Stimulated activated CD4-positive, alpha-beta T cell treated with anti-CD3 and anti-CD28 coated beads, Interleukin-12 subunit alpha, Interleukin-12 subunit beta, amount 100 ng/mL, for 48 hours (primary cell): Measurements from ENCODE around the gene R3HDM2.

Experiments
- DNase-seq, 3 donors: peaks; one replicate each; pipeline ENCODE4 v3.0.0-alpha.2; 2020; ENCODE audit warnings: low read depth in 2 of 3, low spot score in 1 of 3

The R3HDM2 gene

GRCh38 chr12:57205931-57206330, 224.9 kb downstream of the R3HDM2 start:
- no peak for DNase-seq

GRCh38 chr12:57205186-57205585, 225.7 kb downstream of the R3HDM2 start:
- DNase-seq: no peak

GRCh38 chr12:57204454-57204853, 226.4 kb downstream of the R3HDM2 start:
- no peak for DNase-seq

GRCh38 chr12:57203791-57204190, 227.1 kb downstream of the R3HDM2 start:
- no peak for DNase-seq
